ENCODE results near the gene DHX58.
A peak's percentile ranks its signal among the peaks of the same experiment; 100 is the strongest.
"Not testable (repeated sequence)": the region's sequence is repeated elsewhere in the genome, so short reads cannot be mapped to it uniquely, and the experiment has no call there.

DHX58 gene

DNA sequence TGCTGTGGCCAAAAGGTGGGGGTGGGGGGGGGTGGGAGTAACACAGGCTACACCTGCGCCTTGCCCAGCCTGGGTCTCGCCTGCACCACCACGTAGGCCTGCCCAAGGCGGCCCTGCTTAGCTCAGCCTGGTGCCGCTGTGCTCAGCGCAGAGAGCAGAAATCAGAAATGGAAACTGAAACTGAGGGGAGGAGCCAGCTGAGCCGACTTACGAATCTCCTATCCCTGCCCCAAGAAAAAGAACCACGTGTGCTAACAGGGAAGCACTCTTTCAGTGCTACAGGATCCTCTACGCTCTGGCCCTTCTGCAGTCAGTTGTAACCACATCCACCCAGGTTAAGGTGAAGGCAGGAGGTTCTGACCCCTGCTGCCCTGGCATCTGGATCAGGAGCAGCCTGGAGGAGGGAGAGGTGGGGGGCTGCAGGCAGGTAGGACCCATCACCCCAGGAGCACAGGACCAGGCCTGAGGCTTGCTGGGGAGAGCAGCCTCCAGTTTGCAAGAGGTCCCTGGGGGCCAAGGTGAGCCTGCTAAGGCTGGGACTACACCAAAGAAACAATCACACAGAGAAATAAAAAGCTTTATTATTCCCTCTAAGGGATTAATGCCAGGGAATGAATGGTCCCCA is at the start of gene DHX58:
DHX58 (minus strand) TSS at position 163 of the 625 bp plus-strand sequence. CDS start 822 bp downstream, outside the sequence.
- peak; percentile 64 to 72 for DNase-seq (ENCODE audit: low read depth in 2 of 2)

DNA sequence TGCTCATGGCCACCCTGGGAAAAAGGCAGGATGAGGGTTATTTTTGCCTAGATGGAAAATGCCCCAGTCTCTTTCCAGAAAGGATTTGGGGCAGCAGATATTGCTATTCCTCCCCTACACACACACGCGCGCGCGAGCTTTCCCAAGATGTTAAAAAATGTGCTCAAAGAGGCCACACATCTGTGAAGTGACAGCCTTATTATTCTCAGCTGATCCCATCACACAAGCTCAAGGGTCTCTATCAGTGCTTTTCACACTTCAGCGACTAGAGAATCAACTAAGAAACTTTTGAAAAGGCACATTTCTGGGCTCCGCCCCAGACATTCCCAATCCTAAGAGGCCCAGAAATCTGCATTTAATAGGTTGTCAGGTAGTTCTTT is 48.0 kb upstream of the DHX58 start:
- no peak for DNase-seq (ENCODE audit: low read depth in 2 of 2)

GRCh38 chr17:42159796-42160530 is 47.4 kb upstream of the DHX58 start:
- no peak for DNase-seq (ENCODE audit: low read depth in 2 of 2)

DNA sequence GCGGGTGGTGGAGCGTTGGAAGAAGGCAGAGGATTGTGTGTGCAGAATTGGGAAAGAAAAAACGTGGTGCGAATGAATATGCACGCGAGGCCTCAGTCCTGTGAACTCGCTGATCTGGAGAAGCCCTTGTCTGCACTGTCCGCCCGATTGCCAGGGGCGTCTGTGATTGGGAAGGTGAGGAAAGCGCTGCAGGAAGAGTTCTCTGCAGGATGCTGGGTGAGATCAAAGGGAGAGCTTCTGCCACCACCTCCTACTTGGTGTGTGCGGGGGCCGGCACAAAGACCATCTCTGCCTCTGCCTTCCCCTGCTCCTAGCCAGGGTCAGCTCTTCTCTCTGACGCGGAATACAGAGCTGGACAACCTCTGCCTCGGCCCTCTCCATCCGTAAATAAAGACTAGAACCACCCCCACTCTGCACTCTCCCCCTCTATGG is 43.1 kb upstream of the DHX58 start:
- DNase-seq (ENCODE audit: low read depth in 2 of 2) = no peak

DNA sequence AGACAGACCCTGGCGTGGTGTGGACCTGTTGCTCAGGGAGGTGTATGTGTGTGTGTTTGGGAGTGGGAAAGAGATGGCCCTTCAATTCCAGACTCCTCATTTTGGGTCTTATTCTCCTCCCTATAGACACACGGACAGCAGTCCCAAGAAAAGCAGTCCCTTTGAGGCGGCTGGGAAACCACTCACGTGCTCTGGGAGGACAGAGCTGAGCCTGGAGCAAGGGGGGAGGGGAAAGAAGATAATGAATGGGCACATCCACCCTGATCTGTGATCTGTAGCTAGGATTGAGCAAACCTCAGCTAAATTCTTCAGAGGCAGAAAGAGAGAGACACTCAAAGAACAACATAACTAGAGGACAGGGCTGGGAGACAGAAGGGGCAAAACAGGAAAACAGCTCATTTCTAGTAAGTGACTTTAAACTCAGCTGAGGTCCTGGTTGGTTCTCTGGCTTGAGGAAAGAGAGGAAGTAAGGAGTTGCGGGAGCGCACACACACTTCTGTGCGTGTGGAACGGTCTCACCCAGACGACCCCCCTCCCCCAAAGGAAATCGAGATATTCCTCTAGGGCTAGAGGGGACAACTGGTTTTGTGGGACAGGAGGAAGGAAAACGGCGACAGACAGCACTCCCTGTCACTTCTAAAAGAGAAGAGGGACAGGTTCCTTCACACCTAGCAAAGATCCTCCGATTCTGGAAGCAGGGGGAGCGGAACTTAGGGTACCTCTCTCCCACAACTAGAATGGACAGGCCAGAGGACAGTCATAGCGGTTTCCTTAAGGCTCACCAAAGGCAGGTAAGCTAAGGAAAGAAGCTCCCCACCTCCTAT is 41.6 kb upstream of the DHX58 start:
- DNase-seq (ENCODE audit: low read depth in 2 of 2) = no peak

- DNase-seq (ENCODE audit: low read depth in 2 of 2) = no peak
Observed at GRCh38 chr17:42146911-42147607, 34.5 kb upstream of the DHX58 start.

- DNase-seq (ENCODE audit: low read depth in 2 of 2) = not testable (repeated sequence)
Observed at GRCh38 chr17:42143138-42143537, 30.6 kb upstream of the DHX58 start.

- DNase-seq (ENCODE audit: low read depth in 2 of 2) = no peak
Observed at GRCh38 chr17:42142371-42142896, 29.9 kb upstream of the DHX58 start.

- no peak for DNase-seq (ENCODE audit: low read depth in 2 of 2)
Observed at GRCh38 chr17:42141382-42141781, 28.9 kb upstream of the DHX58 start.

DNA sequence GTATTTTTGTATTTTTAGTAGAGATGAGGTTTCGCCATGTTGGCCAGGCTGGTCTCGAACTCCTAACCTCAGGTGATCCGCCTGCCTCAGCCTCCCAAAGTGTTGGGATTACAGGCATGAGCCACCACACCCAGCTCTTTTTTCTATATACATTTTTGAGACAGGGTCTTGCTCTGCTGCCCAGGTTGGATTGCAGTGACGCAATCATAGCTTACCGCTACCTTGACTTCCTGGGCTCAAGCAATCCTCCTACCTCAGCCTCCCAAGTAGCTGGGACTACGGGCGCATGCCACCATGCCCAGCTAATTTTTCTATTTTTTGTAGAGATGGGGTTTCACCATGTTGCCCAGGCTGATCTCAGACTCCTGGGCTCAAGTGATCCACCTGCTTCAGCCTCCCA is 28.2 kb upstream of the DHX58 start:
- not testable (repeated sequence) for DNase-seq (ENCODE audit: low read depth in 2 of 2)

DNA sequence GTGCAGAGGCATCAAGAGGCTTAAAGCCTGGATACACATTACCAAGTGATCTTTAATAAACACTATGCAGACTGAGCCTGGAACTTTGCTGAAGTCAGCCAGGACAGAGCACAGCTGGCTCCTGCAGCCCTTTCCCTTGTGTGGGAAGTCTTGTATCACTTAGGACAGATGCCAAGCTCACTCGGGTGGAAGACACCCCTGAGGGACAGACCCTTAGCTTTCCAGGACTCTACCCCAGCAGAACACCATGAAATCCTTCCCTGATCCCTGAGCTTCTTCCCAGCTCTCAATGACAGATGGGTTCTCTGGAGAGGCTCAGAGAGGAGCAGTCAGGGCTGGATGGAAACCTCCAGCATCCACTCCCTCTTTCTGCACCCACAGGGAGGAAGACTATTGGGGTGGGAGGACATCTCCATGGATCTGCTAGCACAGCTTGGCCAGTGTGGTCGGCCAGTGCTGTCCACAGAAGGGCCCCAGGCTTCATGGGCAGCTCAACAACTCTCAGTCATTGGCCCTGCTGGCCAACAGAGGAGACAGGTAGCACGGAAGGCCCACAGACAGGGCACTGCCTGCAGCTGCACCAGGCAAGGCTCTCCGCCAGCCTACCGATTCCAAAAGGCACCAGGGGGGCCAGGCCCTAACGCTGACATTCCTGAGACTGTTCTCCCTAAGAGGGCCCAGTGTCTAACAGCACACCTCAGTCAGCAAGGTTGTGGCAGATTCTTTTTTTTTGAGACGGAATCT is 26.4 kb upstream of the DHX58 start:
- DNase-seq (ENCODE audit: low read depth in 2 of 2) = no peak

DNA sequence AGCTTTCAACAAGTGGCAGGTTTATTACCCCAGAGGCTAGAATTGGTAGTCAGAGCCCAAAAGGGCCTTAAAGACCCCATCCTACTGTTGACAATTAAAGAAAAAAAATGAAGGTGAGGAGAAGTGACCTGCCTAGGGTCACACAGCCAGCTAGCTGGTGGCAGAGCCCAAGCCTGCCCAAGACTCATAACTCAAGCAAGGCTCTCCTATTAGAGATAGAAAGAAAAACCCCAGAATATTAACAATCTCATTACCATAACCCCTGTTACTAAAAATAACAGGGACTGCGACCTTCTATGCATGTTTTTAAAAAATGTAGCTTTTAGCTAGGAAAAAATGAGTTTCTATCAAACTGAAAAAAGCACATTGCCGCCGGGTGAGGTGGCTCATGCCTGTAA is 24.1 kb upstream of the DHX58 start:
- DNase-seq (ENCODE audit: low read depth in 2 of 2) = no peak

DNA sequence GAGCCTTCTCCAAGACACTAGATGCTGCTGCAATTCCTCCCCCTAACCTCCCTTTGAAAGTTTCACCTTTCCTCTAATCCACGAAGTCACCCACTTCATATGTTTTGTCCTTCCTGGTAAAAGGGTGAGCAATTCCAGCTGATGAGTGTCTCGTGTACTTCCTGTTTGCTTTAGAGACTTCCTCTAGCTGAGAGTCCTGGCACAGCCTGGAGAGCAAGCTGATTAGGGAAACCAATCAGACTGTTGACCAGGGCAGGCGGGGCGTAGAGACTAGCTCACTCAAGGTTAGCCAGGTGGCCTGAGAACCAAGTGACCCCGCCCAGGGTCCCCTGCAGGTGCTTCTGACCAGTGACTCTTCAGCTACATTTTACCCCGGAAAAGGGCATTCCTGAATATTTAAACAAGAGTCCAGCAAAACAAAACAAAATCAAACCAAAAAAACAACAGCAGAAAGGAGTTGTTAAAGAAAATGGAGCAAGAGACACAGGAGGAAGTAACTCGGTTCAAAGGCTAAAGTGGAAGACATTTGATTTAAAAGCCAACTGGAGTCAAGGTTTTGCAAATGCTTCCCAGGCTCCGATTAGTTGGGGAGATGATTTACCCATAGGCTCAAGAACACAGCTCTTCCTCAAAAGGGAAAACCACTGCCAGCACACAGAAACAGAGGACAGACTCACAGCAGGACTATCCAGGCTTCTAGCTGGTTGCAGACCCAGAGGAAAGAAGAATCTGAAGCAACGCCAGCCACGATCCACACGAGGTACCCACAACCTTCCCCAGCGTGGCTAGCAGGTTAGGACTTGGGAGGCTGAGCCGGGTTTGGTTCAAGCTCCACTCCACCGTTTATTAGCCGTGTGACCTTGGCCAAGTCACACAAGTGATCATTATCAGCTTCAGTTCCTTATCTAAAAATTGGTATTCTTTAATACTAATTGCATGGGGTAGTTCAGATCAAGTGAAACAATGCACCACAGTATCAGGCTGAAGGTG is 23.4 kb upstream of the DHX58 start:
- no peak for DNase-seq (ENCODE audit: low read depth in 2 of 2)

GRCh38 chr17:42135151-42135550 is 22.6 kb upstream of the DHX58 start:
- no peak for DNase-seq (ENCODE audit: low read depth in 2 of 2)

- no peak for DNase-seq (ENCODE audit: low read depth in 2 of 2)
Observed at GRCh38 chr17:42133461-42134041, 21.0 kb upstream of the DHX58 start.

GRCh38 chr17:42132941-42133340 is 20.4 kb upstream of the DHX58 start:
- peak in 1 of 2 donors; percentile 33 for DNase-seq (ENCODE audit: low read depth in 2 of 2)

DNA sequence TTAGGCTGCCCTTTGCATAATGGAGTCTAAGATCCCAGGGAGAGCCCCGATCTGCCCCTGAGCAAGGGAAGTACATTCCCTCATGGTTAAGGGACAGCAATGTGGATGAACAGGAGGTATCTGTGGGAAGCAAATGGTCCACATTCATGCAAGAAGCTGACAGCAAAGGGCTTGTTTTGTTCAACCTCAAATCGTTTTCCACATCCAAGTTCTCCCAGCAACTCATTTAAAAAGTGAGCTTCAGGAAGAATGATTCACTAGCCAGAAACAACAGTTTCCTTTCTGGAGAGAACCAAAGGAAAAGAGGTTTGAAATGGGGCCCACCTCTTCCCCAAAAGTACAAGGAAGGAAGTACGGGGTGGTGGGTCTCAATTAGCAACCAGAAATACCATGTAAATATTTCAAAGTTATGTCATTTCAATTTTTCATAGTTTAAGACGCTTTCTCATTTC is 19.5 kb upstream of the DHX58 start:
- DNase-seq (ENCODE audit: low read depth in 2 of 2) = no peak

DNA sequence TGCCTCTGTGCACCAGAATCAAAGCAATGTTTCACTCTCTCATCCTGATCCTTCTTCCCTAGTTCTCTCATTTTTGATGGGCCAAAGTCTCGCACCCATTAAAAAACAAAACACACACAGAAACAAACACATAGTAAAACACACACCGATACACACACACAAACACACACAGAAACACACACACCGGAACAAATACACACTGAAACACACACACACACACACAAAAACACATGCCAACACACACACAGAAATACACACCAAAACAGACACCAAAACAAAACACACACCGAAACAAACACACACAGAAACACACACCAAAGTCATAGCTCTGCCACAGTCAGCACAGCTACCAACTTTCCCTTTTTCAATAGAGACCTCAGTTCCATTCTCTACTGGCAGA is 18.7 kb upstream of the DHX58 start:
- no peak for DNase-seq (ENCODE audit: low read depth in 2 of 2)

- DNase-seq (ENCODE audit: low read depth in 2 of 2) = no peak
Observed at GRCh38 chr17:42130310-42130936, 17.9 kb upstream of the DHX58 start.
